ENCODE measurements around the gene ANKMY1. TPM values are rescaled to one million over a fixed set of nuclear protein-coding genes. Genes with fewer than 3 reads are reported as not detected.

ANKMY1 gene
- total and polyA plus RNA-seq, 2 donors (not counting 1 experiment from before 2014, with no cell fraction given) = 51.7 to 72.1 TPM

DNA sequence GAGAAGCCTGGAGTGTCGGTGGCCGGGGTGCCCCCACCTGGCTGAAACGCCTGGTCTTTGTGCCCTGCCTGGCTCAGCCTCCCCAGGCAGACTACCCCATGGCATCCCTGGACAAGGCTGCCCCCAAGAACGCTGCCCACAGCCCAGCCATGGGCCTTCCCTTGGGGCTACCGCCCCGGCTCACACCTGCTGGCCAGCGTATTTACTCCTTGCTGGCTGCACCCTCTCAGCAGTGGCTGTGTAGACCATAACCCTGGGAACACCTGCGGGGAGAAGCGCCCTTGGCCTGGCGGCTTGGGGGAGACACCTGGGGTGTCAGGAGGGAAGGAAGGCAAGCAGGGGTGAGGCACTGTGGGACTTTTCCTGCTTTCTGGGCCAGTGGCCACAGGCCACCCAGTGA, 46.1 kb upstream of the ANKMY1 start:
- H3K4me2 ChIP-seq (replicated peaks; ENCODE audit: low read depth, low read length, poor library complexity, severe bottlenecking) = no peak overlapping the region

GRCh38 chr2:240603081-240603835, 45.5 kb upstream of the ANKMY1 start:
- Histone ChIP-seq H3K9ac (ENCODE audit: low read length) (no peak overlapping the region), H3K4me2 (replicated peaks; ENCODE audit: low read depth, low read length, poor library complexity, severe bottlenecking) (no peak overlapping the region), H3K36me3 (replicated peaks in 1 of 2; ENCODE audit: control extremely low read depth in 1 of 2, control insufficient read depth in 1 of 2, extremely low read depth in 1 of 2, insufficient read depth in 2 of 2, low read length in 1 of 2) (peaks cover 0 to 6% of the 10 kb centered on the region in 2 experiments), H3K27ac (ENCODE audit: low read length in 2 of 2) (no peak overlapping the region), H3K27me3 (replicated peaks in 1 of 4; ENCODE audit: control extremely low read depth in 1 of 4, control insufficient read depth in 3 of 4, insufficient read depth in 4 of 4, low read length in 3 of 4) (no peaks in the 10 kb centered on the region), H4K20me1 (ENCODE audit: control insufficient read depth, insufficient read depth, low read length, poor library complexity, severe bottlenecking) (no peaks in the 10 kb centered on the region), H3K9me3 (ENCODE audit: control extremely low read depth in 1 of 3, control insufficient read depth in 2 of 3, insufficient read depth in 1 of 3, low read length in 2 of 3) (no peaks in the 10 kb centered on the region), H3K4me3 (ENCODE audit: control extremely low read depth in 1 of 5, extremely low read depth in 1 of 5, insufficient read depth in 1 of 5, low read depth in 2 of 5, low read length in 4 of 5) (no peak overlapping the region), H3K79me2 (ENCODE audit: control insufficient read depth, insufficient read depth, low read length) (no peaks in the 10 kb centered on the region), H3K4me1 (ENCODE audit: control insufficient read depth in 2 of 2, insufficient read depth in 2 of 2, low read length in 2 of 2) (no peaks in the 10 kb centered on the region), H2AFZ (ENCODE audit: insufficient read depth, low read depth, low read length, poor library complexity, severe bottlenecking) (no peak overlapping the region)
- intact Hi-C loops (cut with micrococcal nuclease) = no loop called here
- ChIA-PET POLR2A (no interaction called here), CTCF (no interaction called here)
- WGBS (ENCODE audit: insufficient coverage) = 95% methylated on average over 17 of the region's 22 CpGs
- no peaks in the 10 kb centered on the region for H3K9me3 Mint-ChIP-seq (ENCODE audit: insufficient read depth)
- H3K27me3 Mint-ChIP-seq = no peaks in the 10 kb centered on the region
- H3K4me1 Mint-ChIP-seq = no peaks in the 10 kb centered on the region
- H3K27ac Mint-ChIP-seq = no peak overlapping the region
- TF ChIP-seq, protein P1, sequence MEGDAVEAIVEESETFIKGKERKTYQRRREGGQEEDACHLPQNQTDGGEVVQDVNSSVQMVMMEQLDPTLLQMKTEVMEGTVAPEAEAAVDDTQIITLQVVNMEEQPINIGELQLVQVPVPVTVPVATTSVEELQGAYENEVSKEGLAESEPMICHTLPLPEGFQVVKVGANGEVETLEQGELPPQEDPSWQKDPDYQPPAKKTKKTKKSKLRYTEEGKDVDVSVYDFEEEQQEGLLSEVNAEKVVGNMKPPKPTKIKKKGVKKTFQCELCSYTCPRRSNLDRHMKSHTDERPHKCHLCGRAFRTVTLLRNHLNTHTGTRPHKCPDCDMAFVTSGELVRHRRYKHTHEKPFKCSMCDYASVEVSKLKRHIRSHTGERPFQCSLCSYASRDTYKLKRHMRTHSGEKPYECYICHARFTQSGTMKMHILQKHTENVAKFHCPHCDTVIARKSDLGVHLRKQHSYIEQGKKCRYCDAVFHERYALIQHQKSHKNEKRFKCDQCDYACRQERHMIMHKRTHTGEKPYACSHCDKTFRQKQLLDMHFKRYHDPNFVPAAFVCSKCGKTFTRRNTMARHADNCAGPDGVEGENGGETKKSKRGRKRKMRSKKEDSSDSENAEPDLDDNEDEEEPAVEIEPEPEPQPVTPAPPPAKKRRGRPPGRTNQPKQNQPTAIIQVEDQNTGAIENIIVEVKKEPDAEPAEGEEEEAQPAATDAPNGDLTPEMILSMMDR (IDR thresholded peaks at IDR 0.05) = no peak
- TF ChIP-seq EZH2 (IDR thresholded peaks at IDR 0.05; ENCODE audit: borderline replicate concordance, insufficient read depth, low read depth, low read length, poor library complexity, severe bottlenecking) = no peak
- ATAC-seq (ENCODE audit: low read depth) (no peak), DNase-seq (no peak)
- no peak overlapping the region for H3K4me3 Mint-ChIP-seq

More for the DNA sequence above, 46.1 kb upstream of the ANKMY1 start:
- intact Hi-C loops (cut with micrococcal nuclease) = no loop called here
- Mint-ChIP-seq H3K4me1 (no peaks in the 10 kb centered on the region), H3K4me3 (no peak overlapping the region), H3K27ac (no peak overlapping the region), H3K9me3 (ENCODE audit: insufficient read depth) (no peaks in the 10 kb centered on the region), H3K27me3 (no peaks in the 10 kb centered on the region)
- no peak overlapping the region for H2AFZ ChIP-seq (ENCODE audit: insufficient read depth, low read depth, low read length, poor library complexity, severe bottlenecking)
- TF ChIP-seq EZH2 (IDR thresholded peaks at IDR 0.05; ENCODE audit: borderline replicate concordance, insufficient read depth, low read depth, low read length, poor library complexity, severe bottlenecking) = no peak
- no peak overlapping the region for H3K27ac ChIP-seq (ENCODE audit: low read length in 2 of 2)
- H3K27me3 ChIP-seq (replicated peaks in 1 of 4; ENCODE audit: control extremely low read depth in 1 of 4, control insufficient read depth in 3 of 4, insufficient read depth in 4 of 4, low read length in 3 of 4) = no peaks in the 10 kb centered on the region
- no peak overlapping the region for H3K9ac ChIP-seq (ENCODE audit: low read length)
- POLR2A ChIA-PET = no interaction called here
- H3K36me3 ChIP-seq (replicated peaks in 1 of 2; ENCODE audit: control extremely low read depth in 1 of 2, control insufficient read depth in 1 of 2, extremely low read depth in 1 of 2, insufficient read depth in 2 of 2, low read length in 1 of 2) = peaks cover 0 to 2% of the 10 kb centered on the region in 2 experiments
- no peak overlapping the region for H3K4me3 ChIP-seq (ENCODE audit: control extremely low read depth in 1 of 5, extremely low read depth in 1 of 5, insufficient read depth in 1 of 5, low read depth in 2 of 5, low read length in 4 of 5)
- ATAC-seq (ENCODE audit: low read depth) (no peak), DNase-seq (no peak)
- CTCF ChIA-PET = no interaction called here
- H4K20me1 ChIP-seq (ENCODE audit: control insufficient read depth, insufficient read depth, low read length, poor library complexity, severe bottlenecking) = no peaks in the 10 kb centered on the region
- 91% methylated on average over 9 of the region's 10 CpGs for WGBS (ENCODE audit: insufficient coverage)
- no peaks in the 10 kb centered on the region for H3K4me1 ChIP-seq (ENCODE audit: control insufficient read depth in 2 of 2, insufficient read depth in 2 of 2, low read length in 2 of 2)
- H3K79me2 ChIP-seq (ENCODE audit: control insufficient read depth, insufficient read depth, low read length) = no peaks in the 10 kb centered on the region
- no peaks in the 10 kb centered on the region for H3K9me3 ChIP-seq (ENCODE audit: control extremely low read depth in 1 of 3, control insufficient read depth in 2 of 3, insufficient read depth in 1 of 3, low read length in 2 of 3)
